ENCODE measurements around the gene TRPM5. TPM values are rescaled to one million over a fixed set of nuclear protein-coding genes. Genes with fewer than 3 reads are reported as not detected.
"Not testable (repeated sequence)": the region's sequence is repeated elsewhere in the genome, so short reads cannot be mapped to it uniquely, and the experiment has no call there.

Gene TRPM5, protein sequence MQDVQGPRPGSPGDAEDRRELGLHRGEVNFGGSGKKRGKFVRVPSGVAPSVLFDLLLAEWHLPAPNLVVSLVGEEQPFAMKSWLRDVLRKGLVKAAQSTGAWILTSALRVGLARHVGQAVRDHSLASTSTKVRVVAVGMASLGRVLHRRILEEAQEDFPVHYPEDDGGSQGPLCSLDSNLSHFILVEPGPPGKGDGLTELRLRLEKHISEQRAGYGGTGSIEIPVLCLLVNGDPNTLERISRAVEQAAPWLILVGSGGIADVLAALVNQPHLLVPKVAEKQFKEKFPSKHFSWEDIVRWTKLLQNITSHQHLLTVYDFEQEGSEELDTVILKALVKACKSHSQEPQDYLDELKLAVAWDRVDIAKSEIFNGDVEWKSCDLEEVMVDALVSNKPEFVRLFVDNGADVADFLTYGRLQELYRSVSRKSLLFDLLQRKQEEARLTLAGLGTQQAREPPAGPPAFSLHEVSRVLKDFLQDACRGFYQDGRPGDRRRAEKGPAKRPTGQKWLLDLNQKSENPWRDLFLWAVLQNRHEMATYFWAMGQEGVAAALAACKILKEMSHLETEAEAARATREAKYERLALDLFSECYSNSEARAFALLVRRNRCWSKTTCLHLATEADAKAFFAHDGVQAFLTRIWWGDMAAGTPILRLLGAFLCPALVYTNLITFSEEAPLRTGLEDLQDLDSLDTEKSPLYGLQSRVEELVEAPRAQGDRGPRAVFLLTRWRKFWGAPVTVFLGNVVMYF (N-terminal part only)
- 0.05 TPM in 1 of 2 replicates, not detected in the other for total RNA-seq

- DNase-seq (ENCODE audit: low read depth), result no peak
These were observed at the start of gene TRPM5 for GRCh38 chr11:2443881-2444820. Gene TRPM5, minus strand, starts transcription at chr11:2444514. Its CDS starts 21,478 bp downstream, at chr11:2423036.

- no peak for DNase-seq (ENCODE audit: low read depth)
These were observed 44.8 kb upstream of the TRPM5 start for GRCh38 chr11:2489083-2489482.

DNA sequence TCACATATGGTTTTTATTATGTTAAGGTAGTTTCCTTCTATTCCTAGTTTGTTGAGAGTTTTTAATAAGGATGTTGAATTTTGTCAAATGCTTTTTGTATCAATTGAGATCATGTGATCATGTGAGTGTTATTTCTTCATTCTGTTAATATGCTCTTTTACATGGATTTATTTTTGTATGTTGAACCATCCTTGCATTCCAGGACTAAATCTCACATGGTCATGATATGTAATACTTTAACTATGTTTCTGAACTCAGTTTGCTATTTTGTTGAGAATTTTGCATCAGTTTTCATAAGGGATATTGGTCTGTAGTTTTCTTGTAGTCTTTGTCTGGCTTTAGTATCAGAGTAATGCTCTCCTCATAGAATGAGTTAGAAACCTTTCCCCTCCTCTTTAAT lies 43.7 kb upstream of the TRPM5 start:
- no peak for DNase-seq (ENCODE audit: low read depth)

DNA sequence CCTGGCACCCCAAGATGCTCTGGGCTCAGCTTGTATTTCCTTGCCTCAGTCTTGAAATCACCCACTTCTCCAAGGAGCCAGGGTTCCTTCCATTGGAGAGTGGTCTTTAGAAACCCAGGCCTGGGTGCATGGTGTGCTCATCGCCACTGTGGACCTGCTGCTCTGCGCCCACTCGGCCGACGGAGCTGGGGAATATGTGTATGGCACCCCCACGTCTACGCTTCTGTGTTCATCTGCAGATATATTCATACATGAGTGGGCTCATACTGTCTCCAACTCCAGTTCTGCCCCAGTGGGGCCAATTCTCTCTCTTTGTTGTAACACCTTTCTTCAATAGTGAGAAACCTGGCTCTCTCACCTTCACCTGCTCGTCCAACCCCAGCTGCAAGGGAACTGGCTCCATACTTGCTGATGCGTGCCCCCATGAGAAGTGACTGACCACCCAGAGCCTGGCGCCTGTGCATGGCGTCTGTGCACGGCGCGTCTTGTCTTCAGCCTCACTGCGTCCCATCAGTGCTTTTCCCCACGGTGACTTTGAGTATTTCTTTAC lies 40.3 kb upstream of the TRPM5 start:
- DNase-seq (ENCODE audit: low read depth), result no peak

DNA sequence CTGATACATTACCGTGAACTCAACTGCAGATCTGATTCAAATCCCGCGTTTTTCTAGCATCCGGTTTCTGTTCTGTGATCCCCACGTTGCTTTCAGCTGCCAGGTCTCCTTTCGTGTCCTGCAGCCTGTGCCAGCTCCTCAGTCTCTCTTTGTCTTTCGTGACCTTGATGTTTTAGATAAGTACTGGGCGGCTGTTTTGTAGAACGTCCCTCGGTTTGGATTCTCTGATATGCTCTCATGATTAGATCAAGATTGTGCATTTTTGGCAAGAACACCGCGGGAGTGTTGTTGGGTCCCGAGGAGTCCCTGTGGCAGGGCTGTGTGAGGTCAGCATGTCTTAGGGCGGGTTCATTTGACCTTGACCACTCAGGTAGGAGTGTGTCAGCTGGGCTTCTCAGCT lies 39.1 kb upstream of the TRPM5 start:
- DNase-seq (ENCODE audit: low read depth), result no peak

- DNase-seq (ENCODE audit: low read depth), result no peak
These were observed 38.4 kb upstream of the TRPM5 start for GRCh38 chr11:2482745-2483144.

DNA sequence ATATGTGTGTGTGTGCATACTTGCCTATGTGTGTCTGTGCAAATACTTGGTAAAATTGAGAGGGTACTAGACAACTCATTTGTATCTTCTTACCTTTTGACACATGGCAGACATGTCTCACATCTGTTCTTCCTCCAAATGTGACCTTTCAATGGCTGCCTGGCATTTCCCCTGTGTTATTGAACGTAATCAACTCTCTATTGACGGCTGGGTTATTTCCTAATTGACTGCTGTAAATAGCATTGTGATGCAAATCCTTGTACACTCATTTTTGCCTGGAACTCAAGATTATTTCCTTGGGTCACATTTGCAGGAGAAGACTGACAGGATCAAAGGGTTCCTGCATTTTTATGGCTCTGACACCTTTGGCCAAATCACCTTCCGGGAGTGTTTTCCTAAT lies 37.9 kb upstream of the TRPM5 start:
- no peak for DNase-seq (ENCODE audit: low read depth)

DNA sequence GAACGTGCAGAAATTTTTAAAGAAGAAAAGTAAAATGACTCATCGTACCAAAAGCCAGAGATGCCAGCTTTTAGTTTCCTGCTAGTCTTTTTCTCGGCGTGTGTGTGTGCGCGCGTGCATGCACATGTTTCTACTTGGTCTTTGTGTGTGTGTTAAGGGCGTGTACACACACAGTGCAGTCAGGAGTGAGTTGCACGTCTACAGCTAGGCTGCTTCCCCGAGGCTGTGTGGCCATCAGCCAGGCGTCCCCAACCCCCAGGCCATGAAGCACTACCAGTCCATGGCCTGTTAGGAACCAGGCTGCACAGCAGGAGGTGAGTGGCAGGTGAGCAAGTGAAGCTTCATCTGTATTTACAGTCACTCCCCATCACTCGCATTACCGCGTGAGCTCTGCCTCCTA lies 36.9 kb upstream of the TRPM5 start:
- no peak for DNase-seq (ENCODE audit: low read depth)

- DNase-seq (ENCODE audit: low read depth), result no peak
These were observed 36.5 kb upstream of the TRPM5 start for GRCh38 chr11:2480874-2481220.

GRCh38 chr11:2480067-2480873 lies 36.0 kb upstream of the TRPM5 start:
- not testable (repeated sequence) for DNase-seq (ENCODE audit: low read depth)

DNA sequence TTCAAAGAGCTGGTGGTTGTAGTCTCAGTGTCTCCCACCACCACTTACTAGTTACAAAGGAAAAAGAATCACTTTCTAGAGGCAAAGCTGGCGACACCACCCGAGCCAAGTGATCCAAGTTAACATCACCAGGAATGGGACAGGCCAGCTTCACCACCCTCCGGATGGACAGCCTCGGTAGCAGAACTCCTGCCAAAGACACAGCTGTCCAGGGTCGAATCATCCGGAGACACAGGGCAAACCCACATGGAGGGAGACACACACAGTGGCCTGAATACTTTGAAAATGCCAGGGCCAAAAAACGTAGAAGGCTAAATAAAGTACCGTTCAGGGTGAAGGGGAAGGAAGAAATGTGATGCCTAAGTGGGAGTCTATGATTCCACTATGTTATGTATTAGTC lies 33.6 kb upstream of the TRPM5 start:
- DNase-seq (ENCODE audit: low read depth), result no peak

- no peak for DNase-seq (ENCODE audit: low read depth)
These were observed 32.9 kb upstream of the TRPM5 start for GRCh38 chr11:2477254-2477653.

DNA sequence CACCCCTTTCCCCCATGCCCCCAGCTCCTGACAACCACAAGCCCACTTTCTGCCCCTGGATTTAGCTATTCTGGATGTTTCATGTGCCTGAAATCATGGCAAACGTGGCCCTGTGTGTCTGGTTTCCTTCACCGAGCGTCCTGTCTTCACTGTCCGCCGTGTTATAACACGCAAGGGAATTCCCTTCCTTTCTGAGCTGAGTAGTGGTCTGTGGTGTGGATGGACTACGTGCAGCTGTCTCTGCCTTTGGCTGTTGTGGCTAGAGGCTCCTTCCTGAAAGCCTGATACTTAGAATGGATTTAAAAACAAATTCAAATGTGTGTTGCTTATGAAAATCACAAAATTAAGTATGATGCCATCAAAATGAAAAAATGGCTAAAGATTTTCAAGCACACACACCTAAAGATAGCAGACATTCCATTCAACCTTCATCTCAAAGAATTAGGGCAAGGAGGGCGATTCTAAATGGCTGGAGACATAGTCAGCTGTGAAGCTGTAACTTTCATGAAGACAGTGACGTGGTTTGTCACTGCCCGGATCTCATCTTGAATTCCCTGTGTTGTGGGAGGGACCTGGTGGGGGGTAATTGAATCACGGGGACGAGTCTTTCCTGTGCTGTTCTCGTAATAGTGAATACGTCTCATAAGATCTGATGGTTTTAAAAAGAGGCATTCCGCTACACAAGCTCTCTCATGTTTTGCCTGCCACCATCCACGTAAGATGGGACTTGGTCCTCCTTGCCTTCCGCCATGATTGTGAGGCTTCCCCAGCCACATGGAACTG lies 31.0 kb upstream of the TRPM5 start:
- no peak for DNase-seq (ENCODE audit: low read depth)

DNA sequence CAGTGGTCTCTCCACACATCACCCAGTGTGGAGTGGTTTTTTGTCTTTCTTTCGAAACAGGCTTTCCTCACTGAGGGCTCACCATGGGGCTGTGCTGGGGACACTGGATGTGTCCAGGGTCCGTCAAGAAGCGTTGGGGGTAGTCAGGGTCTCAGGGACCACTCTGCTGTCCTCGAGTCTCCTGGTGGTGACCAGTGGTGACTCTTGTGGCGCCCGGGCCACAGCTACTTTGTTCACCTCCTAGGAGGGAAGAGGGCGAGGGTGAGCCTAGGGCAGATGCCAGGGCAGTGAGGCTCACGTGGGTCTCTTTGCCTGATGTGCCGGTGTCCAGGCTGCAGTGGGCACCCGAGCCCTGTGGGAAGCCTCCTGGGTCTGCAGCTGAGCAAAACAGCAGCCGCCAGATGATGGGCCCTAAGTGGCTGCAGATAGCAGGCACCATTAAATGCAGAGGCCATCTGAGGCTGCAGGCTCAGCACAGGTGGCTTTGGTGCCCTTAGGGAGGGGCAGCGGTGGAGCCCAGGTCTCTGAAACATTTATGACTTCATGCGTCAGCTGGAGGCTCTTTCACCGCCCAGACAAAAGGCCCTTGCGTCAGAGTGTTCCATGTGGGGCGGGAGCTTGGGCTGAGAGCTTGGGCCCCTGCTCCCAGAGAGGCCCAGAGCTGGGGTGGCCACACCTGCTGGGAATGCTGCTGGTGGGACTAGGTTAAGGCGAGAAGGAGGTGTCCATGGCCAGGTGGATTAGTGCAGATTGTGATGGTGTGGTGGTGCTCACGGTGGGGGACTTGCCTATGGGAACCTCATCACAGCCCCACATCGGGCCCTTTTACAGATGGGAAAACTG lies 30.0 kb upstream of the TRPM5 start:
- no peak for DNase-seq (ENCODE audit: low read depth)

DNA sequence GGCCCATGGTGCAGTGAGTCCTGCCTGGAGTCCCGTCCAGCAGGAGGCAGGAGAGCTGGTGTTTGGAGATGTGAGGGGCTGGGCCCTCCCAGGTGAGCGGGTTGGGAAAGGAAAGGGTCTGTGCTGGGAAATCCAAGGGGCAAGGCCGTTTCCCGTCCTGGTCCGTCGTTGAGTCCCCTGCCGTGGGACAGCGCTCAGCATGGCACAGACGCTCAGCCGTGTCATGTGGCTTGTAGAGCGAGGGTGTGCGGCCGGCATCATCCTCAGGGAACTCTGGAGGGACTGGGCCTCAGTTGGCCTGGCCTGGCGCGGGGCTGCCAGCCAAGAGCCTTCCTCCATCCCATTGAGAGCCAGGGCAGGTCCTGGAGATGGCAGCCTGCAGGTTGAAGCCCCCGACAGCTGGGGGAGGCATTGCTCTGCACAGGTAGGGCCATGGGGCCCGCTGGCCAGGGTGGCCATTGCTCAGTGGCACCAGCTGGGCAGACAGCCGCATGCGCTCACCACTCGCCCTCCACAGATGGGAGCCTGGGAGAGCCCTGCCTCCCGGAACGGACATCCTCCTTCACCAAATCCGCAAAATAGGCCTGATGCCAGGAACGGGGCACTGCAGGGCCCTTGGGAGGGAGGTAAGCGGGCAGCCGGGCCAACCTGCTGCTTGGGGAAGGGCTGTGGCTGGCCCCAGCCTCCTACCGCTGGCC lies 29.2 kb upstream of the TRPM5 start:
- DNase-seq (ENCODE audit: low read depth), result no peak

- no peak for DNase-seq (ENCODE audit: low read depth)
These were observed 28.3 kb upstream of the TRPM5 start for GRCh38 chr11:2472428-2473186.

DNA sequence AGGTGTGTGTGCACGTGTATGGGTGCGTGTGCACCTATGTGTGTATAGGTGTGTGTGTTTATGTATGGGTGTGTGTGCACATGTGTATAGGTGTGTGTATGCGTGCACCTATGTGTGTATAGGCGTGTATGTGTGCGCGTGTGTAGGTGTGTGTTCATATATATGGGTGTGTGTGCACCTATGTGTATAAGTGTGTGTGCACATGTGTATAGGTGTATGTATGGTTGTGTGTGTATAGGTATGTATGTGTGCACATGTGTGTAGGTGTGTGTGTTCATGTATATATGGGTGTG lies 27.4 kb upstream of the TRPM5 start:
- no peak for DNase-seq (ENCODE audit: low read depth)
